DMS53 (cell line): ENCODE data around the gene HOXA1.

Experiments
- DNase-seq: peaks from one replicate; lab custom pipeline; 2025; lab: John Stamatoyannopoulos, UW

HOXA1 gene

GRCh38 chr7:27131390-27131819 is 35.6 kb upstream of the HOXA1 start:
- DNase-seq = no peak

DNA sequence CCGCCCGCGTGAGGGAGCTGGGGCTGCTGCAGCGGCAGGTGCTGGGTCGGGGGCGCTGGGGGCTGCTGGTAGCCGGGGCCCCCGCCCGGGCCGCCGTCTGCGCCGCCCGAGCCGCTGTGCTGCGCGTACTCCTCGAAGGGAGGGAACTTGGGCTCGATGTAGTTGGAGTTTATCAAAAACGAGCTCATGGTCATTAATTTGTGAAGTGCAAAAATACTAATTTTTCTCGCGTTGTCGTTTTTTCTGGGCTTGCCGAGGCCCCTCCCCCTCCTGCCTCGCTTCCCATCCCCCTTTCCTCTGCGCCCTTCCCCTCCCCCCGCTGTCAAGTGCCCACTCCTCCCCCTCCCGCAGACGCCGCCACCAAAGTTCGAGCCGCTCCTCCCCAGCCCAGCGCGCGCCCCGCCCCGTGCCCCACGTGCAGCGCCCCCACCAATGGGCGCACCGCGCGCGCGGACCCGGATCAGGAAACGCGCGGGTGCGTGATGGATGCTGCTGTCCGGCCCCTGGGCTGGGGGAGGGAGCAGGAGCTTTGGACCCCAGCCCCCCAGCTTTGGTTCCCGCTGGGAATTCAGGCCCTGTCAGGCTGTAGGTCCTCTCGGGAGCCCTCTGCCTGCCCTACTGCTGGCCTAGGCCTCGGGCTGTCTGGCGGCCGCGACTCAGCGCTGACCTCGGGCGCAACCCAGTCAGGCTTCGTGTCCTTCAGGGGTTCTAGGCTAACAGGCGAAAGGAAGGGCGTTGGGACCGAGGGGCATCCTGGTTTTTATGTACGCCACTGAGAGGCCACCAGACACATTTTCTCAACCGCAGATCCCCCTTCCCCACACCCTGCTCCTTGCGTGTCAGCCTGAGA is 35.0 kb upstream of the HOXA1 start, which contains the start of gene HOXA4:
Gene HOXA4, minus strand, starts transcription at position 218 of the 850 bp plus-strand sequence. Its CDS starts 24 bp downstream, at position 194.
- DNase-seq = peak; percentile 84

DNA sequence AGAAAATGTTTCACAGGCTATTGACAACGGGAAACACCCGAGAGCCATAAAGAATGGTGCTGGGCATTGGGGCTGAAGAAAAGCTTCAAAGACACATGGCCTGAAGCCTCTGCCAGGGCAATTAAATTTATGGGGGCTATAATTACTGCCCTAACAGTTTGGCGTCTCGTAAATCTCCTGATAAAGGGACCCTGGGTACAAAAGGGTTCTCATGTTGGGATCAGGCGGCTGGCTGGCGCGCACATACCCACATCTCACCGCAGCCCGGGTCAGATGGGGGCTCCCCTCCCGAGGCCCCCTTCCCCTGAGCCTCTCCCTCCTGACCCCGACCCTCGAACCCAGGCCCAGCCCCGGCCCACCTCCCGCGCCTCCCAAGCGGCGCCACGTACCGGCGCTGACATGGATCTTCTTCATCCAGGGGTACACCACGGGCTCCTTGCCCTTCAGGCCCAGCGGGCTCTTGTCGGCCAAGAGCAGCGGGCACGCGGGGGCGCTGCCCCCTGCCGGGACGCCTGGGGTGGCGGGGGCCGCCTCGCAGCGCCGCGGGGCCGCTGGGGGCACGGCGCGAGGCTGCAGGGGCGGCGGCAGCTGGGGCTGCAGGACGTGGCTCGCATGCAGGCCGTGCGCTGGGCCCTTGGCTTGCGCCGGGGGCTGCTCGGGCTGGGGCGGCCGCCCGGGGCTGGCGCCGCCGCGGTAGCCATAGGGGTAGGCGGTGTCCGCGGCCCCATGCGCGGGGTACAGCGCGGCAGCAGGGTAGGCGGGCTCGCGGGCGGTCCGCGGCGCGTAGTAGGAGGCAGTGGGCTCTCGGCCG is 34.1 kb upstream of the HOXA1 start:
- peak; percentile 52 for DNase-seq

DNA sequence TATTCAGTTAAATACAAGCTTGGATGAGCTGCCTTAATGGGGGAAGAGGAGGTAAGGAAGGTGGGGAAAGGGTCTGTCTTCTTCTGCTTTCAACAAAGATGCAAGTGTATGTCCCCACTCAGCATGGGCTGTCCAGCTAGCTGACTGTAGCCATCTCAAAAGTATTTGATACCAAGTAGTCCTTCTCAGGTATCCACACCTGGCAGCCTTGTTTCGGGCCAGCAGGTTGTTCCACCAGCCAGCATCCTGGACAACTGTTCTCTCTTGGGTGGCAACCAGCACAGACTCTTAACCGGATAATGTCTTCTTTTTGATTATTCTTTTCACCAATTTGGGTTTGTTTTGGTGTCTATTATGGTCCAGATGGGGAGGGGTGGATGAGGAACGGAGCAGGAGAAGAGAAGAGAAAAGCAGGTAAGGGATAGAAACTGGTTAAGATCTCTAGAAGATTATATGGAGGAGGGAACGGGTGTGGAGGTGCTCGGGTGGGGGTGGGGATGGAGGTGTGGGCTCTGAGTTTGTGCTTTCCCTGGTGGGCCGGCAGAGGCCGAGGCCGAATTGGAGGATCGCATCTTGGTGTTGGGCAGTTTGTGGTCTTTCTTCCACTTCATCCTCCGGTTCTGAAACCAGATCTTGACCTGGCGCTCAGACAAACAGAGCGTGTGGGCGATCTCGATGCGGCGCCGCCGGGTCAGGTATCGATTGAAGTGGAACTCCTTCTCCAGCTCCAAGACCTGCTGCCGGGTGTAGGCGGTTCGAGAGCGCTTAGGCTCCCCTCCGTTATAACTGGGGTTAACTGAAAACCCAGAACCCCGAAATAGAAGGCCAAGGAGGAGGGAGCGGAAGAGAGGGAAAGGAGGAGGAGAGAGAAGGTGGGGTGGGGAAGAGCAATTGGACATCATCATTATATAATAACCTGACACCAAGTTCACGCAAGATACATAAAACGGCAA is 33.3 kb upstream of the HOXA1 start:
- DNase-seq = no peak

- no peak for DNase-seq
Measured at GRCh38 chr7:27128034-27128433, 32.2 kb upstream of the HOXA1 start.

GRCh38 chr7:27126596-27127327 is 31.0 kb upstream of the HOXA1 start:
- no peak for DNase-seq

DNA sequence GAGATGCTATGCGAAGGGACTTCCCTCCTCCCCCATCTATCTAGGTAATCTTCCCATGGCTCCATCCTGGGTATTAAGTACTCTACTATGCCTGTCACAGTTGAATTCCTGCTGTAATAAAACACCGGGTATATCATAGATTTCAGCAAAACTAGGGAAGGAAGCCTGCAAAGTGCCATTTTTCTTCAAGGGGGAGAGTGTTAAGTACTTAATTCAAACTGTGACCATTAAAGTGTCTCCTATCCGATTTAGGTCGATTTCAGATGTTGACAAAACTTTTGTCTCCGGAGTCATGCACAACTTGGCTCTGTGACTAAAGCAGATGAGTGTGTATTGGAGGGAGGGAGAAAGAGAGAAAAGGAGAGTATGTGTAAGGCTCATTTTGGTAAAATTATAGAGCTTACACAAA is 30.2 kb upstream of the HOXA1 start:
- no peak for DNase-seq

DNA sequence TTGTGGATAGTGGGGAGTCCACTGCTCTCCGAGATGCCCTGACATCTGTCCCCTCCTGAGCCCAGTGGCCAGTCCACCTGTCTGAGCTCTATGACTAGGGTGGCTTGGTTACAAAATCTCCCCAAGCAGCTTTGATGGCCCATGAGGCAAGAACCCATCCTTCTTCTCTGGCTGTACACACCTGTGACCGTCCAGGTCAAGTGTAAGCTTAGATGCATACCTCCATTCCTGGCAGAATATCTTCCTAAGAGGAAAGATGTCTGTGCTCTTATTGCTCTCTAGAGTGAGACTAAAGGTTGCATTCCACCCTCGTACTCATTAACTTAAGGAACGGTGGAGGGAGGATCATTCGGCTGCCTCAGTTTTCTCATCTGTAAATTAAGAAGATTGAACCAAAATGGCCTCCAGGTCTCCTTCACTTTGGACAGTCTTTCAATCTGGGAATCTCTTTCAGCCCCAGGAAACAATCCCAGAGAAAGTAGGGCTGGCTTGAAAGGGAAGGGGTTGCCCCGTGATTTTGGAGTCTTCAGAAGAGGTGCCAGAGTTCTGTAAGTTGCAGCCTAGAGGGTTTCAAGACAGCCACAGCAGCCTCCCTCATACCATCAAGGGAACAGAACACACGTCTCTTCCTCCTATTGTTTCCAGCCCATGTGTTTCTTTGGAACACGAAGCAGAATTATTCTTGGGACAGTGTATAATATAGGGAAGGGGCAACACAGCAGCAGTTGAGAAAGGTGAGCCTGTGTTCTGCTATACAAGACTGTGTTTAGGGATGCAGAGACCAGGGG is 29.3 kb upstream of the HOXA1 start:
- no peak for DNase-seq

DNA sequence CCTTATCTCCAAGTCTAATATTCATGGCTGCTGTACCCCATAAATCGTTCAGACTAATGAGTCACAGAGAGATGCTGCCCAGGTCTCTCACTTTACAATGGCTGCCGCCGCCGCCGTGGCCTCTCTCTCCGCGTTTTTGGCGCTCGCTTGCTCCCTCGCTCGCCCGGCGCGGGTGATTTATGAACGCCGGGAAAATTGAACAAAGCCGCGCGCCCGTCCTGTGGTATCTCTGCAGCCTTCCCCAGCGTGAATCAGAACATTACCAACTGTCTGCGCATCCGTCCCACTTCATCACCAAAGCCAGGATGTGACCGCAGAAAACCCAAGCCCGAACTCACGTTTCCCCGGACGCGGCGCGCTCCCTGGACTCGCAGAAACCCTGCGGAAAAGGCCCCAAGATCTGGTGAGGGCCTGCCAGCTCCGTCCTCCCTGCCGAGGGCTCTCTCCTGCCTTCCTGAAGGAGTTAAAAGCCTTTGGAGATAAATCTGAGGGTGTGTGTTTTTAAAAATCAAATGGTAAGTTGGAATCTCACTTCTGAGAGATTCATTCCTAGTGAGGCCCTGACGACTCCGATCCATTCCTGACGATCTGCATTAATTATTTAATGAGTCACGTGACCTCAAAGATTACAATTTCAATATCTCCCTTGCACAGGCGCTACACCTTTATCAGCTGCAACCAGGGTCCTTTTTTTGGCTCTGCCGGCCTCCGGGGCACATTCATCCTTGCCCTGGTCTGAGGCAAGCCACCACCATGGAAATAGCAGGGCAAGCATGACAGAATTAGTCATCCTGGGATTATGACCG is 28.5 kb upstream of the HOXA1 start:
- no peak for DNase-seq

GRCh38 chr7:27123477-27124053 is 27.8 kb upstream of the HOXA1 start:
- DNase-seq = no peak

DNA sequence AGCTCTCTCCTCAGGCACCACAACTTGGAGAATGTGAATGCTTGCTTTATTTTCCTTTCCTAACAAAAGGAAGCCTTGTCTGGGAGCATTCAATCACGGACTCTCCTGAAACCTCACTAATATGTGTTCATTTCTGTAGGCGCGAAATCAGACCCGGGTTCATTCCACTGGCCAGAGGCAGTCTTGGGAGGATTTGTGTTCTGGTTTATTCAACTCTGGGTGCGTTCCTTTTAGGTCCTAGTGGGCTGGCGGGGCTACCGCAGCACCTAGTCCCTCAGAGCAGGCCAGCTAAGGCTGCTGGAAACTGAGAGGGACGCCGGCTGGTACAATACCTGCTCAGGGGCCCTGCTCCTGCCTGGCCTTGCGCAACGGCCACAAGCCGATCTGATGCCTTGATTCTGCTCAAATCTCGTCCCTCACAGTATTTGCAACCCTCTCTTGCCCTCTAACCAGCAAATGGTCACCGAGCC is 27.2 kb upstream of the HOXA1 start:
- DNase-seq = peak; percentile 54

DNA sequence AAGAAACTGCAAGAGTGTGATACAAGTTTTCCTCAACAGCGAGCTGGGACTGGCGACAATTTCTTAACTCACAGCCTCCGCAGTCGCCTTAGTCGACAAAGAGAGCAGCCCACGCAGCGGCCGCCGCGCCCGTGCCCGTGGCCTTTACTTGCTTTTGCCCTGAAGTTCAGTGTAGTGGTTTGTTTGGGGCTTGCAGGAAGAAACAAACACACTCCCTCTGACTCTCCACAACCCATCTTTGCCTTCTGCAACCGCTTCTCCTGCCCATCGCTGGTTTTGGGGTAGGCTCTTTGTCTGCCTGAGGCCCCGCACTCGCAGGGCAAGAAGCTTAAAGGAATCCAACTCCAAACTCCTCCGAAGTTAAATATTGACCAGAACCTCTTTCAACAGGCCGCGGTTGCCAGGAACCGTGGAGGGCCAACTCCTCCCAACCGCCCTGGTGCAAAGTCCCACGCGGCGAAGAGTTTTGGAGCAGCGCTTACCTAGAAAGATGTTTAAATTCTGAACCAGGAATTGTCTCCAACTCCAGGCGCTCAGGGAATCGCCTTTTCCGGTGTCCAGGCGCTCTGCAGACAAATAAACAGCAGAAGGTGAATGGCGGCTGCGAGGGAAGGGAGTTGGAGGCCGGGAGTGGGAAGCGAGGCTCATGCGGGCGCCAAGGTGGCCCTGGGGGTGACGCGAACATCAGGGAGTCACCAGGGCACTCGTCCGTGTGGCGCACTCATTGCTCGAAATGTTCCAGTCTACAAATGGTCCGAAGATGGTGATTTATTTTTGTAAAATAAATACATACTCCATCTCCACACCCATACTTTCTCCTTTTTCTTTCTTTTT is 26.5 kb upstream of the HOXA1 start:
- DNase-seq = peak; percentile 75

DNA sequence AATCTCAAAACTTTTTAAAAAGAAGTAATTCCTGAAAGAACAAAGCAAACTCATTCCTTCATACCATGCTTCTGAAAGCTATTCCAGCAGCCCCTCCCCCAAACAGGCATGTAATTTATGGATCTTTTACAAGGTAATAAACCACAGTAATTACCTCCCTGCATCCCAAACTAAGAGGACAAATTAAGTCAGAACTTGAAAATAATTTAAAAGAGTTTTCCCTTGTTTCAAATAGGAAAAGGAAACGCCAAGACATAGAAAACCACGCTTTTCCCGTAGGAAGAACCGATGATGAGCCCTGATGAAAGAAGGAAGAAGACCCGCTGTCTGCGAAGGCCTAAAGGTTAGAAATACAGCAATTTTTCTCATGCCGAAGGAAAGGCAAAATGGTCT is 25.9 kb upstream of the HOXA1 start:
- DNase-seq = no peak

- no peak for DNase-seq
Measured at GRCh38 chr7:27119412-27119911, 23.7 kb upstream of the HOXA1 start.

- no peak for DNase-seq
Measured at GRCh38 chr7:27118580-27118979, 22.8 kb upstream of the HOXA1 start.

DNA sequence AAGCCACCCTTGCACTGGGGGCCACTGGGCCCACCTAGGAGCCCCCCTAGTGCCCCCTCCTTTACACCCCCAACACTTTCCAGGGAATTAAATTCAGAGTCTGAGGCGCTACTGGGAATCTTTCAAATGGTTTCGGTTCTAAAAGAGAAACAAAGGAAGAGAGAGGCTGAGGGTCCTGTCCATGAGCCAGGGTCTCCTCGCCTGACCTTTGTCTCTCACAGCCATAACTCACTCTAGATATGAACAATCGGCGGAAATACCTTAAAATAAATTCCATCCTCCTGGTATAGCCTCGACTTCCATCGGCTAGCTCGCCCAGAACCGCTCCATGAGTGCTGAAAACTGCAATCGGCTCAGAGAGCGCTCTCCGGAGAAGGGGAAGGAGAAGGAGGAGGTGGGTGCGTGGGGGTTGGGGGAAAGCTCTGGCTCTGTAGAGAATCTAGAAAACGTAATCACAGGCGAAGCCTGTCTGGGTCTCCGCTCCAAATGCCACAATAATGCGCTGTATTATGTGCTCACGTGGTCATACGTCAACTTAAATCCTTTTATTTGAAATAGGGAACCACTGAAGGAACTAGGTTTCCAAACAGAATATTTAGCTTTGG is 22.2 kb upstream of the HOXA1 start:
- no peak for DNase-seq
